Liver (tissue), 9 donors: ENCODE results near the gene GLT1D1. TPM values are rescaled to one million over a fixed set of nuclear protein-coding genes. Genes with fewer than 3 reads are reported as not detected.

Source experiments
- DNase-seq: peaks from one replicate; pipeline ENCODE4 v3.0.0-alpha.2; 2017; ENCODE audit warnings: low spot score
- H3K27ac ChIP-seq, 2 donors: one replicate each; pipeline ENCODE4 v1.7.0; 2013; ENCODE audit warnings: inconsistent platforms in 2 of 2, low read length in 2 of 2, control low read depth in 1 of 2, low read depth in 1 of 2, mild to moderate bottlenecking in 1 of 2
- H3K27me3 ChIP-seq, 4 donors: one replicate each; pipeline versions ENCODE4 v1.6.1 to v1.7.0; 2013; ENCODE audit warnings: low read length in 3 of 4, inconsistent platforms in 1 of 4, mild to moderate bottlenecking in 1 of 4, moderate library complexity in 1 of 4; ENCODE audit not compliant: control insufficient read depth in 4 of 4, insufficient read depth in 4 of 4
- H3K36me3 ChIP-seq, 4 donors: one replicate each; pipeline versions ENCODE4 v1.6.1 to v1.7.0; 2013; ENCODE audit warnings: low read length in 3 of 4, mild to moderate bottlenecking in 3 of 4, low read depth in 1 of 4, moderate library complexity in 1 of 4; ENCODE audit not compliant: control insufficient read depth in 4 of 4, insufficient read depth in 3 of 4
- H3K4me1 ChIP-seq, 4 donors: one replicate each; pipeline versions ENCODE4 v1.6.1 to v1.7.0; 2013; ENCODE audit warnings: low read length in 3 of 4, mild to moderate bottlenecking in 3 of 4, moderate library complexity in 1 of 4; ENCODE audit not compliant: control insufficient read depth in 4 of 4, insufficient read depth in 4 of 4
- H3K4me3 ChIP-seq, 3 donors: one replicate each; pipeline versions ENCODE4 v1.6.1 to v1.7.0; 2013; ENCODE audit warnings: low read length in 3 of 3, control low read depth in 1 of 3, low read depth in 1 of 3, mild to moderate bottlenecking in 1 of 3
- H3K9ac ChIP-seq, 2 donors: one replicate each; pipeline ENCODE4 v1.7.0; 2013; ENCODE audit warnings: low read length in 2 of 2, mild to moderate bottlenecking in 2 of 2, moderate library complexity in 2 of 2, control low read depth in 1 of 2, low read depth in 1 of 2
- H3K9me3 ChIP-seq, 4 donors: one replicate each; pipeline versions ENCODE4 v1.6.1 to v1.7.0; 2013; ENCODE audit warnings: low read length in 3 of 4; ENCODE audit not compliant: control insufficient read depth in 4 of 4
- ATF3 ChIP-seq: IDR thresholded peaks from 2 replicates; pipeline ENCODE4 v1.6.1; 2016; ENCODE audit warnings: antibody characterized with exemption
- FOXA1 ChIP-seq: IDR thresholded peaks from 2 replicates; pipeline ENCODE4 v1.6.1; 2016; ENCODE audit warnings: antibody characterized with exemption
- FOXA2 ChIP-seq: IDR thresholded peaks from 2 replicates; pipeline ENCODE4 v1.6.1; 2016; ENCODE audit warnings: antibody characterized with exemption
- GABPA ChIP-seq, 2 donors: IDR thresholded peaks in 1 of 2; conservative IDR thresholded peaks in 1 of 2; 2 replicates each; pipeline ENCODE4 v1.6.1; 2016; ENCODE audit warnings: antibody characterized with exemption in 2 of 2, mild to moderate bottlenecking in 1 of 2, moderate library complexity in 1 of 2
- HNF4A ChIP-seq, 2 donors: conservative IDR thresholded peaks; 2 replicates each; pipeline ENCODE4 v1.6.1; 2016; ENCODE audit warnings: antibody characterized with exemption in 2 of 2, mild to moderate bottlenecking in 2 of 2
- JUND ChIP-seq, 2 donors: IDR thresholded peaks; 2 replicates each; pipeline ENCODE4 v1.6.1; 2016; ENCODE audit warnings: antibody characterized with exemption in 2 of 2
- NR2F2 ChIP-seq: IDR thresholded peaks from 2 replicates; pipeline ENCODE4 v1.6.1; 2016; ENCODE audit warnings: antibody characterized with exemption
- RAD21 ChIP-seq, 2 donors: IDR thresholded peaks; 2 replicates each; pipeline ENCODE4 v1.6.1; 2016; ENCODE audit warnings: antibody characterized with exemption in 2 of 2, mild to moderate bottlenecking in 2 of 2
- REST ChIP-seq: IDR thresholded peaks from 2 replicates; pipeline ENCODE4 v1.6.1; 2016; ENCODE audit warnings: antibody characterized with exemption, mild to moderate bottlenecking
- RXRA ChIP-seq, 2 donors: IDR thresholded peaks; 2 replicates each; pipeline ENCODE4 v1.6.1; 2017 to 2018; ENCODE audit warnings: antibody characterized with exemption in 2 of 2, mild to moderate bottlenecking in 1 of 2
- SP1 ChIP-seq: IDR thresholded peaks from 2 replicates; pipeline ENCODE4 v1.6.1; 2018; ENCODE audit warnings: antibody characterized with exemption, mild to moderate bottlenecking
- TAF1 ChIP-seq: conservative IDR thresholded peaks from 2 replicates; pipeline ENCODE4 v1.6.1; 2016; ENCODE audit warnings: antibody characterized with exemption, mild to moderate bottlenecking
- YY1 ChIP-seq: IDR thresholded peaks from 2 replicates; pipeline ENCODE4 v1.6.1; 2016; ENCODE audit warnings: antibody characterized with exemption, mild to moderate bottlenecking
- WGBS: extraction: QIAGEN DNeasy Blood & Tissue Kit; methylation state at CpG from one replicate; pipeline ENCODE4 v1.1.7; 2013; 5-methylcytosine and 5-hydroxymethylcytosine counted together
- polyA plus RNA-seq, 2 donors: library from polyadenylated mRNA; stranded (reverse) in 1 of 2; unstranded in 1 of 2; fragments of 200-250 nt in 1 of 2; fragments of >200 nt in 1 of 2; fragmentation: Nextera tagmentation in 1 of 2; extraction: Ambion mirVana in 1 of 2; gene quantifications; one replicate each; pipeline versions ENCODE4 v1.2.1 to v1.2.3, GENCODE V29; 2013 to 2015
- total RNA-seq, 2 donors: library from RNA; depleted of rRNA; stranded (reverse); fragments of >200 nt; gene quantifications; one replicate each; pipeline ENCODE4 v1.2.3, GENCODE V29; 2014
- TF ChIP-seq, protein P1 (sequence below): IDR thresholded peaks from 2 replicates; pipeline ENCODE4 v1.6.1; 2016; ENCODE audit warnings: antibody characterized with exemption
- donor health status: healthy.
- donor health status: healthy.
- donor health status: healthy.
- donor health status: healthy.
- donor health status: healthy.

Gene GLT1D1
- total and polyA plus RNA-seq, 4 donors, result 10.4 to 17.7 (median 13.9) TPM

GRCh38 chr12:128825835-128826234, 27.4 kb upstream of the GLT1D1 start:
- Histone ChIP-seq H3K9me3 (no peaks in the 10 kb centered on the region), H3K4me1 (peaks cover 0 to 18% (median 11%) of the 10 kb centered on the region in 4 donors), H3K4me3 (no peak overlapping the region), H3K27ac (no peak overlapping the region), H3K36me3 (no peaks in the 10 kb centered on the region), H3K9ac (no peak overlapping the region), H3K27me3 (no peaks in the 10 kb centered on the region)
- TF ChIP-seq HNF4A (conservative IDR thresholded peaks at IDR 0.05) (no peak), YY1 (no peak), RXRA (IDR thresholded peaks at IDR 0.05) (no peak), FOXA2 (no peak), TAF1 (no peak), SP1 (no peak), GABPA (IDR thresholded peaks at IDR 0.05 in 1 of 2, conservative IDR thresholded peaks at IDR 0.05 in 1 of 2) (no peak), JUND (IDR thresholded peaks at IDR 0.05) (no peak), REST (no peak)
- TF ChIP-seq, protein P1, sequence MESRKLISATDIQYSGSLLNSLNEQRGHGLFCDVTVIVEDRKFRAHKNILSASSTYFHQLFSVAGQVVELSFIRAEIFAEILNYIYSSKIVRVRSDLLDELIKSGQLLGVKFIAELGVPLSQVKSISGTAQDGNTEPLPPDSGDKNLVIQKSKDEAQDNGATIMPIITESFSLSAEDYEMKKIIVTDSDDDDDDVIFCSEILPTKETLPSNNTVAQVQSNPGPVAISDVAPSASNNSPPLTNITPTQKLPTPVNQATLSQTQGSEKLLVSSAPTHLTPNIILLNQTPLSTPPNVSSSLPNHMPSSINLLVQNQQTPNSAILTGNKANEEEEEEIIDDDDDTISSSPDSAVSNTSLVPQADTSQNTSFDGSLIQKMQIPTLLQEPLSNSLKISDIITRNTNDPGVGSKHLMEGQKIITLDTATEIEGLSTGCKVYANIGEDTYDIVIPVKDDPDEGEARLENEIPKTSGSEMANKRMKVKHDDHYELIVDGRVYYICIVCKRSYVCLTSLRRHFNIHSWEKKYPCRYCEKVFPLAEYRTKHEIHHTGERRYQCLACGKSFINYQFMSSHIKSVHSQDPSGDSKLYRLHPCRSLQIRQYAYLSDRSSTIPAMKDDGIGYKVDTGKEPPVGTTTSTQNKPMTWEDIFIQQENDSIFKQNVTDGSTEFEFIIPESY, result no peak
- no peak for DNase-seq
- 90% methylated on average over 4 of the region's 4 CpGs for WGBS

- Histone ChIP-seq H3K36me3 (no peaks in the 10 kb centered on the region), H3K27ac (no peak overlapping the region), H3K9me3 (no peaks in the 10 kb centered on the region), H3K4me3 (no peak overlapping the region), H3K27me3 (no peaks in the 10 kb centered on the region), H3K9ac (no peak overlapping the region), H3K4me1 (peaks cover 0 to 10% (median 3%) of the 10 kb centered on the region in 4 donors)
- TF ChIP-seq RAD21 (IDR thresholded peaks at IDR 0.05), result no peak
- no peak for TF ChIP-seq FOXA2
- TF ChIP-seq HNF4A (conservative IDR thresholded peaks at IDR 0.05), result no peak
- TF ChIP-seq, protein P1, result no peak
- no peak for TF ChIP-seq GABPA (IDR thresholded peaks at IDR 0.05 in 1 of 2, conservative IDR thresholded peaks at IDR 0.05 in 1 of 2)
- TF ChIP-seq TAF1, result no peak
- no peak for TF ChIP-seq ATF3
- TF ChIP-seq YY1, result no peak
- TF ChIP-seq FOXA1, result no peak
- no peak for TF ChIP-seq RXRA (IDR thresholded peaks at IDR 0.05)
- TF ChIP-seq NR2F2, result no peak
- no peak for TF ChIP-seq JUND (IDR thresholded peaks at IDR 0.05)
- no peak for TF ChIP-seq SP1
- DNase-seq, result no peak
- 96% methylated on average over 2 of the region's 2 CpGs for WGBS
Observed at GRCh38 chr12:128827724-128828123, 25.6 kb upstream of the GLT1D1 start.
